M059J (cell line): ENCODE measurements around the gene NDST1. TPM values are rescaled to one million over a fixed set of nuclear protein-coding genes. Genes with fewer than 3 reads are reported as not detected.

Experiments
- DNase-seq: peaks from one replicate; pipeline ENCODE4 v3.0.0-alpha.2; 2012; ENCODE audit warnings: low read depth
- total RNA-seq: library from RNA; depleted of rRNA; stranded (reverse); fragments of >200 nt; shearing (Covaris generic); gene quantifications from 2 replicates; pipeline ENCODE4 v1.2.3, GENCODE V29; 2014

The NDST1 gene
- total RNA-seq, 1 experiment from 2014 or later: 44.2 TPM

- no peak for DNase-seq
These were observed 14.8 kb downstream of the NDST1 start for GRCh38 chr5:150522504-150523414.

- peak; percentile 59 for DNase-seq
These were observed 15.8 kb downstream of the NDST1 start for GRCh38 chr5:150523472-150524350.

GRCh38 chr5:150525163-150525562 is 17.2 kb downstream of the NDST1 start:
- DNase-seq: no peak

- DNase-seq: no peak
These were observed 17.9 kb downstream of the NDST1 start for GRCh38 chr5:150525781-150526180.

GRCh38 chr5:150527038-150527437 is 19.1 kb downstream of the NDST1 start:
- no peak for DNase-seq

GRCh38 chr5:150527808-150528207 is 19.9 kb downstream of the NDST1 start:
- DNase-seq: no peak

- DNase-seq: no peak
These were observed 21.1 kb downstream of the NDST1 start for GRCh38 chr5:150528924-150529546.

GRCh38 chr5:150529555-150529954 is 21.6 kb downstream of the NDST1 start:
- no peak for DNase-seq

- DNase-seq: no peak
These were observed 22.5 kb downstream of the NDST1 start for GRCh38 chr5:150530423-150530822.

- no peak for DNase-seq
These were observed 23.1 kb downstream of the NDST1 start for GRCh38 chr5:150530951-150531588.

- DNase-seq: no peak
These were observed 23.8 kb downstream of the NDST1 start for GRCh38 chr5:150531686-150532085.

- no peak for DNase-seq
These were observed 24.2 kb downstream of the NDST1 start for GRCh38 chr5:150532151-150532550.

- DNase-seq: no peak
These were observed 25.1 kb downstream of the NDST1 start for GRCh38 chr5:150532996-150533395.

- DNase-seq: no peak
These were observed 26.9 kb downstream of the NDST1 start for GRCh38 chr5:150534811-150535210.

GRCh38 chr5:150535611-150536010 is 27.7 kb downstream of the NDST1 start:
- no peak for DNase-seq

- peak; percentile 90 for DNase-seq
These were observed 30.3 kb downstream of the NDST1 start for GRCh38 chr5:150538007-150538917.

- DNase-seq: no peak
These were observed 31.3 kb downstream of the NDST1 start for GRCh38 chr5:150539206-150539605.

- DNase-seq: no peak
These were observed 32.1 kb downstream of the NDST1 start for GRCh38 chr5:150540042-150540441.

- peak; percentile 98 for DNase-seq
These were observed 32.9 kb downstream of the NDST1 start for GRCh38 chr5:150540615-150541396.

- no peak for DNase-seq
These were observed 33.4 kb downstream of the NDST1 start for GRCh38 chr5:150541397-150541675.
